ENCODE results near the gene PDC.

GRCh38 chr1:186409091-186409490 is 51.8 kb downstream of the PDC start:
- TF ChIP-seq CTCF (optimal IDR thresholded peaks at IDR 0.05 in 1 of 3, IDR thresholded peaks at IDR 0.05 in 1 of 3, conservative IDR thresholded peaks at IDR 0.05 in 1 of 3; ENCODE audit: extremely low read depth in 1 of 3, insufficient read depth in 2 of 3, low read length in 3 of 3) (no peak), EZH2 (IDR thresholded peaks at IDR 0.05; ENCODE audit: low read length) (no peak)

Data from keratinocyte (primary cell).